HEK293 (cell line): ENCODE data around the gene DRC3.

Experiments used
- CTCF ChIA-PET: fragments of 350-600 bp; formaldehyde crosslinking; extraction: SDS; loops from one replicate; lab custom pipeline; 2021; ENCODE audit warnings: antibody characterized with exemption; lab: Yijun Ruan, JAX
- POLR2A ChIA-PET: fragments of 300-600 bp; formaldehyde crosslinking; extraction: SDS; loops from one replicate; lab custom pipeline; 2020; ENCODE audit warnings: antibody characterized with exemption, inconsistent platforms; lab: Yijun Ruan, JAX
- H3K27ac ChIP-seq: fragments of 200-500 bp; sonication (Bioruptor generic); 2 replicates; pipeline ENCODE4 v1.5.1; 2014; ENCODE audit warnings: low read depth, low read length, control low read depth, inconsistent platforms; ENCODE audit errors: extremely low read depth
- H3K36me3 ChIP-seq, 2 experiments: fragments of 200-500 bp in 1 of 2; sonication (Bioruptor generic) in 1 of 2; 1 replicate in 1 of 2; 2 replicates in 1 of 2; pipeline ENCODE4 v1.5.1; 2014 to 2017; ENCODE audit warnings: inconsistent platforms in 2 of 2, low read length in 2 of 2; ENCODE audit not compliant: control insufficient read depth in 2 of 2, insufficient read depth in 1 of 2
- H3K4me1 ChIP-seq: fragments of 200-500 bp; sonication (Bioruptor generic); 2 replicates; pipeline ENCODE4 v1.5.1; 2014; ENCODE audit warnings: mild to moderate bottlenecking, low read length, inconsistent platforms; ENCODE audit not compliant: control insufficient read depth, insufficient read depth
- H3K4me3 ChIP-seq: 2 replicates; pipeline ENCODE4 v1.5.1; 2011; ENCODE audit warnings: low read depth, mild to moderate bottlenecking, control low read depth, low read length, moderate library complexity
- H3K9me3 ChIP-seq: fragments of 200-500 bp; sonication (Bioruptor generic); 2 replicates; pipeline ENCODE4 v1.5.1; 2014; ENCODE audit warnings: low read depth, low read length, inconsistent platforms; ENCODE audit not compliant: control insufficient read depth, insufficient read depth
- CTCF ChIP-seq: fragments of 450-650 bp; formaldehyde crosslinking; IDR thresholded peaks from 2 replicates; pipeline ENCODE4 v1.5.1; 2016; ENCODE audit warnings: missing biosample characterization, missing genetic modification characterization
- GLIS2 ChIP-seq: fragments of 450-650 bp; formaldehyde crosslinking; IDR thresholded peaks from 2 replicates; pipeline ENCODE4 v1.5.1; 2016; ENCODE audit warnings: missing biosample characterization, missing genetic modification characterization
- KLF16 ChIP-seq: fragments of 450-650 bp; formaldehyde crosslinking; IDR thresholded peaks from 2 replicates; pipeline ENCODE4 v1.5.1; 2017; ENCODE audit warnings: missing biosample characterization, missing genetic modification characterization
- MZF1 ChIP-seq: fragments of 450-650 bp; formaldehyde crosslinking; IDR thresholded peaks from 2 replicates; pipeline ENCODE4 v1.5.1; 2017; ENCODE audit warnings: missing biosample characterization, missing genetic modification characterization, borderline replicate concordance
- PRDM6 ChIP-seq: fragments of 450-650 bp; formaldehyde crosslinking; IDR thresholded peaks from 2 replicates; pipeline ENCODE4 v1.5.1; 2017; ENCODE audit warnings: missing biosample characterization, missing genetic modification characterization
- REPIN1 ChIP-seq: fragments of 450-650 bp; formaldehyde crosslinking; IDR thresholded peaks from 2 replicates; pipeline ENCODE4 v1.5.1; 2017; ENCODE audit warnings: missing biosample characterization, missing genetic modification characterization, low read depth
- SETDB1 ChIP-seq: IDR thresholded peaks from one replicate; pipeline ENCODE4 v1.6.1; 2017; ENCODE audit warnings: mild to moderate bottlenecking, low read length, moderate library complexity, mixed read lengths; ENCODE audit not compliant: insufficient read length
- ZNF10 ChIP-seq: fragments of 450-650 bp; formaldehyde crosslinking; IDR thresholded peaks from 2 replicates; pipeline ENCODE4 v1.5.1; 2017; ENCODE audit warnings: missing biosample characterization, missing genetic modification characterization
- ZNF112 ChIP-seq: fragments of 450-650 bp; formaldehyde crosslinking; IDR thresholded peaks from 2 replicates; pipeline ENCODE4 v1.5.0; 2017; ENCODE audit warnings: missing biosample characterization, missing genetic modification characterization
- ZNF133 ChIP-seq: fragments of 450-650 bp; formaldehyde crosslinking; IDR thresholded peaks from 2 replicates; pipeline ENCODE4 v1.5.1; 2016; ENCODE audit warnings: missing biosample characterization, missing genetic modification characterization
- ZNF148 ChIP-seq: fragments of 450-650 bp; formaldehyde crosslinking; IDR thresholded peaks from 2 replicates; pipeline ENCODE4 v1.5.0; 2017; ENCODE audit warnings: missing biosample characterization, missing genetic modification characterization, borderline replicate concordance
- ZNF16 ChIP-seq: fragments of 450-650 bp; formaldehyde crosslinking; IDR thresholded peaks from 2 replicates; pipeline ENCODE4 v1.5.1; 2016; ENCODE audit warnings: low read depth, missing biosample characterization, missing genetic modification characterization
- ZNF19 ChIP-seq: fragments of 450-650 bp; formaldehyde crosslinking; IDR thresholded peaks from 2 replicates; pipeline ENCODE4; 2016; ENCODE audit warnings: missing biosample characterization, missing genetic modification characterization, low read depth
- ZNF280C ChIP-seq: fragments of 450-650 bp; formaldehyde crosslinking; IDR thresholded peaks from 2 replicates; pipeline ENCODE4 v1.5.1; 2016; ENCODE audit warnings: missing biosample characterization, missing genetic modification characterization
- ZNF280D ChIP-seq: fragments of 450-650 bp; formaldehyde crosslinking; IDR thresholded peaks from 2 replicates; pipeline ENCODE4 v1.5.1; 2016; ENCODE audit warnings: missing biosample characterization, missing genetic modification characterization
- ZNF513 ChIP-seq: fragments of 450-650 bp; IDR thresholded peaks from 2 replicates; pipeline ENCODE4 v1.5.1; 2018; ENCODE audit warnings: missing biosample characterization, missing genetic modification characterization
- ZNF580 ChIP-seq: fragments of 450-650 bp; formaldehyde crosslinking; IDR thresholded peaks from 2 replicates; pipeline ENCODE4 v1.5.1; 2016; ENCODE audit warnings: missing biosample characterization, missing genetic modification characterization
- ZNF626 ChIP-seq: fragments of 450-650 bp; sonication (Bioruptor Pico); formaldehyde crosslinking; IDR thresholded peaks from 2 replicates; pipeline ENCODE4 v1.5.1; 2018; ENCODE audit warnings: missing biosample characterization, missing genetic modification characterization, inconsistent platforms
- ZNF654 ChIP-seq: fragments of 450-650 bp; formaldehyde crosslinking; IDR thresholded peaks from 2 replicates; pipeline ENCODE4 v1.5.1; 2016; ENCODE audit warnings: low read depth, missing biosample characterization, missing genetic modification characterization
- ZNF664 ChIP-seq: fragments of 450-650 bp; formaldehyde crosslinking; IDR thresholded peaks from 2 replicates; pipeline ENCODE4 v1.5.1; 2016; ENCODE audit warnings: missing biosample characterization, missing genetic modification characterization
- ZNF776 ChIP-seq: fragments of 450-650 bp; formaldehyde crosslinking; IDR thresholded peaks from 2 replicates; pipeline ENCODE4 v1.5.0; 2017; ENCODE audit warnings: missing biosample characterization, missing genetic modification characterization, borderline replicate concordance
- ZXDB ChIP-seq: fragments of 450-650 bp; formaldehyde crosslinking; IDR thresholded peaks from 2 replicates; pipeline ENCODE4 v1.5.1; 2016; ENCODE audit warnings: missing biosample characterization, missing genetic modification characterization

Gene DRC3

GRCh38 chr17:18042983-18043382 is 70.3 kb downstream of the DRC3 start:
- CTCF ChIA-PET, result interaction anchor here (0.6 kb wide), 1 partner anchor 118 kb away, joined by 3 read pairs; no protein-coding TSS in a partner anchor
- Histone ChIP-seq H3K4me3 (no peak overlapping the region), H3K9me3 (no peaks in the 10 kb centered on the region), H3K27ac (no peak overlapping the region), H3K36me3 (peaks cover 30 to 38% of the 10 kb centered on the region in 2 experiments), H3K4me1 (peaks cover 25% of the 10 kb centered on the region)
- TF ChIP-seq KLF16 (tag by site-specific recombination) (no peak), REPIN1 (tag by site-specific recombination) (no peak), MZF1 (no peak), ZNF19 (tag by site-specific recombination) (no peak), ZNF16 (tag by site-specific recombination) (no peak), CTCF (tag by site-specific recombination) (no peak), ZNF664 (tag by site-specific recombination) (no peak), ZNF513 (no peak), ZNF148 (tag by site-specific recombination) (no peak), ZNF10 (tag by site-specific recombination) (no peak), GLIS2 (tag by site-specific recombination) (no peak)
- POLR2A ChIA-PET, result no interaction called here

- Histone ChIP-seq H3K9me3 (no peaks in the 10 kb centered on the region), H3K4me3 (no peak overlapping the region), H3K36me3 (peaks cover 30 to 38% of the 10 kb centered on the region in 2 experiments), H3K27ac (no peak overlapping the region), H3K4me1 (peaks cover 25% of the 10 kb centered on the region)
- ChIA-PET POLR2A (no interaction called here), CTCF (interaction anchor here (0.6 kb wide), 1 partner anchor 119 kb away, joined by 3 read pairs; no protein-coding TSS in a partner anchor)
- TF ChIP-seq ZNF280C (tag by site-specific recombination), result no peak
- TF ChIP-seq PRDM6 (tag by site-specific recombination), result peak; percentile 63
- TF ChIP-seq ZNF280D (tag by site-specific recombination), result no peak
- no peak for TF ChIP-seq ZNF580 (tag by site-specific recombination)
- TF ChIP-seq ZNF112 (tag by site-specific recombination), result no peak
- TF ChIP-seq ZNF654 (tag by site-specific recombination), result peak; percentile 44
- no peak for TF ChIP-seq ZNF776 (tag by site-specific recombination)
- TF ChIP-seq ZNF626 (tag by site-specific recombination), result no peak
- TF ChIP-seq ZNF133 (tag by site-specific recombination), result no peak
- no peak for TF ChIP-seq GLIS2 (tag by site-specific recombination)
- no peak for TF ChIP-seq SETDB1
- no peak for TF ChIP-seq ZXDB (tag by site-specific recombination)
Measured at GRCh38 chr17:18043491-18043890, 70.8 kb downstream of the DRC3 start.
